LNCaP clone FGC (cell line): Measurements from ENCODE around the gene KDM4B.
A peak's percentile ranks its signal among the peaks of the same experiment; 100 is the strongest.
"Not testable (repeated sequence)": the region's sequence is repeated elsewhere in the genome, so short reads cannot be mapped to it uniquely, and the experiment has no call there.

ENCODE experiments used
- DNase-seq: peaks from one replicate; pipeline ENCODE4 v3.0.0-alpha.2; 2011; ENCODE audit warnings: low read depth
- H3K4me3 ChIP-seq: 2 replicates; pipeline ENCODE4 v1.5.1; 2011; ENCODE audit warnings: mild to moderate bottlenecking, low read depth, low read length, control low read depth
- CTCF ChIP-seq: IDR thresholded peaks from 2 replicates; pipeline ENCODE4 v1.5.1; 2012; ENCODE audit warnings: mild to moderate bottlenecking; ENCODE audit not compliant: control insufficient read depth, insufficient read depth; ENCODE audit errors: extremely low read depth

KDM4B gene

DNA sequence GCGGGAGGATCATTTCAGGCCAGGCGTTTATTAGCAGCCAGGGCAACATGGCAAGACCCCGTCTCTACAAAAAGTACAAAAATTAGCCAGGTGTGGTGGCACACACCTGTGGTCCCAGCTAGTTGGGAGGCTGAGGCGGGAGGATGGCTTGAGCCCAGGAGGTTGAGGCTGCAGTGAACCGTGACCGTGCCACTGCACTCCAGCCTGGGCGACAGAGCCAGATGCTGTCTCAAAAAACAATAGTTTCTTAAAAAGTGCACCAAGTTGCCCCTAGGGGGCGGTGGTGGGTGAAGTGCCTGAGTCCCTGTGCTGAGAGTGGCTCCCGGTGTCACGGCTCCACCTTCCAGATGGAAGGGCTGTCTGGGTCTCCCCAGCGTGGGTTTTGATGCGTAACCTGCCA lies 60.7 kb downstream of the KDM4B start:
- TF ChIP-seq CTCF: peak; percentile 48
- not testable (repeated sequence) for H3K4me3 ChIP-seq, DNase-seq

GRCh38 chr19:5030136-5030820 lies 61.4 kb downstream of the KDM4B start:
- no peak for DNase-seq
- TF ChIP-seq CTCF: no peak
- no peak overlapping the region for H3K4me3 ChIP-seq

DNA sequence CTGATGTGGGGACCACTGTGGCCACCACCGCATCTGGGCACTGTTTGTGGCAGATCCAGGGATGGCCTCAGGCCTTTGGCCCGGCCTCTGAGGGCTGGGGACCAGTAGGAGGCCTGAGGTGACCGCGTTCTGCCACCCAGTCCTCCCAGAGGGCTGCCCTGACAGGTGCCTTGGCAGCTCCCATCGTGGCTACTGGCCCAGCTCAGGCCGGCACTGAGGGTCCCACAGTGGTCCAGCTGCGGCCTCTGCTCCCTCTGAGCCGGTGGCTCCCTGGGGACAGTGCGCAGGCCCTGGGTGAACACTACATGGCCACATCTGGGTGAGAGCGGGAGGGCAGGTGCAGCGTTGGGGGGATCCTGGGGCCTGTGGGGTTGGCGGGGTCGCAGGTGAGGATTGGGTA lies 61.9 kb downstream of the KDM4B start:
- DNase-seq: no peak
- no peak for TF ChIP-seq CTCF
- no peak overlapping the region for H3K4me3 ChIP-seq

GRCh38 chr19:5031231-5032100 lies 62.6 kb downstream of the KDM4B start:
- no peak overlapping the region for H3K4me3 ChIP-seq
- DNase-seq: no peak
- TF ChIP-seq CTCF: peak; percentile 99

DNA sequence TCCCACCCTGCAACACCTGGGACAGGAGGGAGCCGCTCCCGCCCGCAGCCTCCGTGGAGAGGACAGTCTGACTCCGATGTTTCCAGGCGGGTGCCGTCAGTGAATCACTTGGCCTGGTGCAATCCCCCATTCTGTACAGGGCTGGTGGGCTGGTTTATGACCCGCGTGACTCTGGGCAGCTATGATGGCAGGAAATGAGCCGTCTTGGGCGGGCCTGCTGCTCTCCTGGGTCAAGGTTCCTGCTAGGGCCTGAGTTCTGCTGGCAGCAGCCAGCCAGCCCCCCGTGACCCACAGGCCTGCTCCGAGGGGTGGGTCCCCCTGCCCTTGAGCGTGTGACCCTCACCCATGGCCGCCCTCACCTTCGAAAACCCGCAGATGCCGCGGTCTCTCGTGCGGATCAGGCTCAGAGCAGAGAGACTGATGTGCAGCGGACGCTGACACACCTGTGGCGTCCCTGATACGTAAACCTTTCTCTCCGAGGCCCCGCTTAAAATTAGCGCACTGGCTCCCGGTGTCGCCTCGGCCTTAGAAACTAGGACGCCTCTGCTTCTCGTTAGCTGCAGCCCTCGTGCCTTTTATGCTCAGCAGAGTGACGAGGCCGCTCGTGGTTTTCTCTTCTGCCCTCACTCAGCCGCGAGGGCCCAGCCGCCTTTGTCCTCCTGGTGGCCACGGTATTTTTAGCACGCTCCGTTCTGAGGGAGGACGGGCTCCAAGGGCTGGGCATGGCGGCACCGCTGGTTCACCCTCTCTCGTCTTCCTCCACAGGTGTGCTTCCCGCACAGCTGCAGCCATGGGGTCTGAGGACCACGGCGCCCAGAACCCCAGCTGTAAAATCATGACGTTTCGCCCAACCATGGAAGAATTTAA lies 63.4 kb downstream of the KDM4B start:
- DNase-seq: no peak
- no peak overlapping the region for H3K4me3 ChIP-seq

More for the DNA sequence above, 63.4 kb downstream of the KDM4B start:
- TF ChIP-seq CTCF: no peak
